ENCODE measurements around the gene TMC5.
"Not testable (repeated sequence)": the region's sequence is repeated elsewhere in the genome, so short reads cannot be mapped to it uniquely, and the experiment has no call there.

The TMC5 gene

GRCh38 chr16:19515757-19516156 lies 98.1 kb downstream of the TMC5 start:
- DNase-seq, result no peak

DNA sequence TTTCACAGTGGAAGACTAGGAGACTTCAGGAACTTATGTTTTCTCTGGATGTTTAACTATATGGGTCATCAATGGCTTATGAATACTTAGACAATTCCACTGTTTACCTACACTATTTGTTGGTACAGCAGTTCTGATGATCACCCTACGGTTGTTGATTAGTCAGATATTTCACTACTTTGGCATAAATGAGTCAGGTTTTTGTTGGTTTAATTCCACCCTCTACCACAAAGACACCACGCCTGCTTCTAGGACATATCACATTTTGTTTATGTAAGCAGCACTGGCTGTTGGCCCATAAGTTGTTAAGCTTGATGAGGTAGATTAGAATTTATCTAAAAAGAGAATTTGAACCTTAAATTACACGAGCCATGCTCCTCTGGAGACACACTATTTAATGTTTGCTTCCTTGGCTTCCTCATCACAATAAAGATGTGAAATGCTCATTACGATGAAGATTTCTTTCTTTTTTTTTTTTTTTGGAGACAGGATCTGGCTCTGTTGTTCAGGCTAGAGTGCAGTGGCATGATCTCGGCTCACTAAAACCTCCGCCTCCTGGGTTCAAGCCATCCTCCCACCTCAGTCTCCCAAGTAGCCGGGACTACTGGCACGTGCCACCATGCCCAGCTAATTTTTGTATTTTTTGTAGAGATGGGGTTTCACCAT lies 99.9 kb downstream of the TMC5 start:
- DNase-seq, result no peak

DNA sequence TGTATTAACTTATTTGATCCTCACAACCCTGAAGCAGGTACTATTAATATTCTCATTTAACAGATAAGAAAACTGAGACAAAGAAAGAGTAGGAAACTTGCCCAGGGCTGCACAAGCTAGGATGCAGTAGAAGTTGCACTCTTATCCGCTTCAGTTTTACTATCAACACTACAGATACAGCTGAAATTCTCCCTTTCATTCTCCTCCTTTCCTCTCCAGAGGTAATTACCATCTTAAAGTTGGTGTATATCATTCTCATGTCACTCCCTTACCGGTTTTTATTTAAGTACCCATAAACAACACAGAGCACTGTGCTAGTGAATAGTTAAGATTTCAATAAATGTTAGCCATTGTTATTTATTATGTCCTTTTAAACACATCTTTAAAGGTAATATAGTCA lies 100.7 kb downstream of the TMC5 start:
- DNase-seq, result no peak

DNA sequence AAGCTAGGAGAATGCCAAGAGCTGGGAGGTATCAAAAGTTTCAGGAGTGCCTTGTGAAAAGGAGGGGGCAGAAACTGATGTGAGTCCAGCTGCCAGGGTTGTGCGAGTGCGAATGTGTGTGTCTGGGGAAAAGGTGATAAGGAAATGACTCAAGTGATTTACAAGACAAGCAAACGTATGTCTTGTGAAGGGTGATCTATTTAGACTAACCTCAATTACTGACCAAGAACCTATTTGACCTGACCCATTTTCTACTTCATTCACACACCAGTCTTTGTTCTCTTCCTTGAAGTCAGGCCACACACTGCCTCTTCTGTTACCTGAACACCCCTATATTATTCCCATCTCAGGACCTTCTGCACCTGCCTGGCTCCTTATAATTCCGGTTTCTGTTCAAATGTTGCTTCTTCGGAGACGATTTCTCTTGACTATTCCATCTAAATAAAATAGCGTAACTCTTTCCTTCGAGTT lies 103.2 kb downstream of the TMC5 start:
- DNase-seq, result no peak

GRCh38 chr16:19521471-19522396 lies 104.1 kb downstream of the TMC5 start, which contains the start of gene GDE1:
GDE1 (minus strand) TSS chr16:19522098; CDS start chr16:19521964, 134 bp downstream.
- DNase-seq, result peak; percentile 29

DNA sequence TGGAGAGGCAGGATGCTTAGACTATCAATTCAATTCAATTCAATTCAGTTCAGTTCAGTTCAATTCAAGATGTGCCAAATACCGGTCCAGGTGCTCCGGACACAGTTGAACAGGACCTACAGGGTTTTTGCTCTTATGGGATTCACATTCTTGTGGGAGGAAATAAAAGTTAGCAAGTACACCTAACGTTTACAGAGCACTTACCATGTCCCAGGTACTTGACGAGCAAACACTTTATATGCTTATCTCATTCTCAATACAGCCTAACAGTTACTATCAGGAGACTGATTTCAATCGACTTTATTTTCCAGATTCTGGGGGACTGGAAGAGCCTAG lies 104.7 kb downstream of the TMC5 start:
- no peak for DNase-seq

DNA sequence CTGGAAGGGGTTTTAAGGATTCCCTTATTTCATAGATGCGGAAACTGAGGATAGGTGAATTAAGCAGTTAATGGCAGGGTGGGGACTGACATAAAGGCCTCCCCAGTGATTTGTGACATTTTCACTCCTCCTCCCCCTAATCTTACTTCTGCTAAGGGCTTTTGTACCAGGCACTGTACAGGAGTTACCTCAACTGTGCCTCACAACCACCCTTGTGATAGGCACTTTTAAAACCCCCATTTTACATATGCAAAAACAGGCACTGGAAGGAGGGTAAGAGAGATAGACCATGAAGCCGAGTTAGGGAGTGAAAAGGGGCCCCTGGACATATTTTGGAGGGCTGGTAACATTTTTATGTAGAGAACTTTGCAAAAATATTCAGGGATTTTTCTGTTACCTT lies 105.1 kb downstream of the TMC5 start:
- no peak for DNase-seq

DNA sequence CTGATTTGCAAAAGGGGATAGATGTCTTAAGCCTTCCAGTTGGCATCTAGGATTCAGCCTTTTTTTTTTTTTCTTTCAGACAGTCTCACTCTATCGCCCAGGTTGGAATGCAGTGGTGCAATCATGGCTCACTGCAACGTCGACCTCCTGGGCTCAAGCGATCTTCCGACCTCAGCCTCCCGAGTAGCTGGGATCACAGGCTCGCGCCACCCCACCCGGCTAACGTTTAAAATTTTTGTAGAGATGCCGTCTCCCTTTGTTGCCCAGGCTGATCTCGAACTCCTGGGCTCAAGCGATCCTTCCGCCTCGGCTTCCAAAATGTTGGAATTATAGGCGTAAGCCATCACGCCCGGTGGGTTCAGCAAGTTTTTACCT lies 105.5 kb downstream of the TMC5 start:
- DNase-seq, result no peak

DNA sequence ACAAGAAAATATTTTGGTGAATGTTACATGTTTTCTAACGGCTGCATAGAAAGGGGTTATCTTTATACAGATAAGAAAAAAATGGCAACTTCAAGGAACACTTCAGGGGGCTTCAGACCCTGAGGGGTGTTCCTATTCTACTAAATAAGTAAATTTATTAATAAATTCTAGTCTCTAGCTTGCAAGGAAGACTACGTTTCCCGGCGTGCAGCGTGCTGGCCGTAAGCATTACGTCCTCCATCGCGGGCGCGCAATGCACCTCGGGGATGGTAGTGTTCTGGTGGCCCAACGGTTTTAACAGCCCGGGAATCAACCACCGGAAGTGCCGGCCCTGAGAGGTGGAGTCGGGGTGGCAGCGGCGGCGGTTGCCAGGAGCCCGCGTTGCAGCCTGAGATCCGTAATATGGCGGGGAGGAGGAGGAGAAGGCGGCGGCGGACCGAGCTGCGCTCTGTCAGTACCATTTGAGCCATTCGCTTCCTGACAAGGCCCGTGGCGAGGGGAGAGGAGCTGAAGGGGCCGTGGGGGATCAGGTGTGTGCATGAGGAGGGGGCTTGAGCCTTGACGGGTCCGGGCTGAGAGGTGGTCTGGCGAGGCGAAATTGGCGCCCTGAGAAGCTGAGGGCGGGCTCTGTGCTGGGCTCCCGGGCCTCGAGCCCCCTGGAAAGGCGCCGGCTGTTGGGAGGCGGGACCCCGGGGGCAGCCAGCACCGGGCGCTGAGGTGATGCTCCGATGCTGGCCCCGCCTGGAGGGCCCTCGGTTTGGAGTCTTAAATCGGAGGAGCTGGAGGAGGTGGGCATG lies 106.1 kb downstream of the TMC5 start, which contains the start of gene CCP110:
CCP110 (plus strand) TSS at position 384 of the 797 bp plus-strand sequence. CDS start 3,940 bp downstream, outside the sequence.
- peak; percentile 21 for DNase-seq

GRCh38 chr16:19524356-19524615 lies 106.6 kb downstream of the TMC5 start:
- no peak for DNase-seq

- peak; percentile 27 for DNase-seq
Measured at GRCh38 chr16:19524616-19525384, 107.1 kb downstream of the TMC5 start.

DNA sequence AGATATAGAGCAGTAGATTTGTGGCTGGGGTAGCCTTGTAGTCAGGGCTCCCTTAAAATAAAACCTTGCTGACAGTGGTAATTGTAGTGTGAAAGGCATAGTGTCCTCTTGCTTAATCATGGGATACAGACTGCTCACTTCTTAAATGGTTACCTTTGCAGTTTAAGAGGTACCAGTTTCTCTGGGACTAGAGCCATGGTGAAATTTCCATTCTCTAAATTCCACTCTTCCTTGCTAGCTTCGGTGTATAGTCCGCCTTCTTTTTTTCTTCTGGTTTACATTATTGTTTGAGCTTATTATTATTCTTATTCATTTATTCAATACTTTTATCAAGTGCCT lies 107.7 kb downstream of the TMC5 start:
- peak; percentile 27 for DNase-seq

DNA sequence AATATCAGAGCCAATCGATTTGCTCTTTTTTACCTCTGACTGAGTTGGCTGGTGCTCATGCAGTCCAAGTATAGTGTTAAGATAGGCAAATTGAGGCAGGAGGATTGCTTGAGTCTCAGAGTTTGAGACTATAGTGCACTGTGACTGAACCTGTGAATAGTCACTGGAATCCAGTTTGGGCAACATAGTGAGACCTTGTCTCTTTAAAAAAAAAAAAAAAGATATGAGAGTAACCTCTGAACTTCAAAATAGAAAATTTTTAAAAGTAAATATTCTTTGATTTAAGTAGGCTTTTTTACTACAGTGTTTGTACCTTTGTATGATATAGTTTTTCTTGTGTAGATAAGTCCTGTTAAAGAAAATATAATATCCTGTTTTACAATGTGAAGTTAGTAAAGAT lies 109.5 kb downstream of the TMC5 start:
- DNase-seq, result no peak

- DNase-seq, result no peak
Measured at GRCh38 chr16:19528666-19529065, 111.0 kb downstream of the TMC5 start.

GRCh38 chr16:19532601-19533000 lies 114.9 kb downstream of the TMC5 start:
- DNase-seq, result no peak

DNA sequence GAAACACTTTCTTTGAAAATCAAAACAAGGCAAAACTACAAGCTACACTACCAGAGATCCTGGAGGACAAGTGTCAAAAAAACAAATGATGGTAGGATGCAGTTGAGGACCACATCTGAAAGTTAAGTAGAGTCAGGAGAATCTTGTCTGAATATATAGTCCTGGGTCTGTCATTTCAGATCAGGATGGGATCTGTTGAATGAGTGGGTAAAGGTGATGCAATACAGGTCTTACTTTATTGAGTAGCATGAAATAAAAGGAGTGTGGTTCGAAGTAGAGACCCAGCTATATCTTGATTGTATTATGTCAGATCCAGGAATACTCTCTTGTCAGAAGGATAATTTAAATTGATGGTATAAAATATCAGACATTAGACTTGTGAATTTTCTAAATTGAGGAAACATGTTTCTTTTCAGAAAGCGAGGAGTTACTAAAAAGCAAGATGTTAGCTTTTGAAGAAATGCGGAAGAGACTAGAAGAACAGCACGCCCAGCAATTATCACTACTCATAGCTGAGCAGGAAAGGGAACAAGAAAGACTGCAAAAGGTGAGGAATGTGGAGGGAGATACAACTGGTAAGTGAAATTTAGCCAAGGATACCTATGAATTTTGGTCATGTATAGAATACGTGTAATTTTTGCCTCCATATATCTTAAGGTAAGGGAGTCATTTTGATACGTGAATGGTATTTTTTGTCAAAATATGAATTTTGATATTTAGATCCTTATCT lies 122.7 kb downstream of the TMC5 start:
- no peak for DNase-seq

- peak; percentile 73 for DNase-seq
Measured at GRCh38 chr16:19542138-19542821, 124.6 kb downstream of the TMC5 start.

- not testable (repeated sequence) for DNase-seq
Measured at GRCh38 chr16:19543278-19543996, 125.8 kb downstream of the TMC5 start.

GRCh38 chr16:19548144-19548543 lies 130.5 kb downstream of the TMC5 start:
- DNase-seq, result no peak
